Measurements from ENCODE around the gene ZNRD2. TPM values are rescaled to one million over a fixed set of nuclear protein-coding genes. Genes with fewer than 3 reads are reported as not detected.

The ZNRD2 gene
- total RNA-seq, 2 donors from 2014 or later: 39.2 to 66.9 TPM

- H3K36me3 ChIP-seq (replicated peaks in 1 of 2; ENCODE audit: insufficient read depth in 1 of 2, low read depth in 2 of 2): peaks cover 18 to 19% of the 10 kb centered on the region in 2 donors
- peak overlapping the region in 1 of 4 donors; percentile 49 for H3K27ac ChIP-seq
- H3K27me3 ChIP-seq: no peaks in the 10 kb centered on the region
- TF ChIP-seq POLR2A (IDR thresholded peaks at IDR 0.05): peak in 1 of 3 donors; percentile 11
- no peak for TF ChIP-seq CTCF (IDR thresholded peaks at IDR 0.05)
- H3K9me3 ChIP-seq: no peaks in the 10 kb centered on the region
- ATAC-seq (peak; percentile 75), DNase-seq (peak; percentile 50 to 82 (median 74))
- intact Hi-C loops (cut with DNase I): no loop called here
- peaks cover 25% of the 10 kb centered on the region for H3K4me1 ChIP-seq
- 67 to 82% methylated on average over 35 to 36 of the region's 67 CpGs for WGBS, 2 donors
- H3K4me3 ChIP-seq: no peak overlapping the region
These were observed 36.8 kb downstream of the ZNRD2 start for GRCh38 chr11:65606876-65607613.

DNA sequence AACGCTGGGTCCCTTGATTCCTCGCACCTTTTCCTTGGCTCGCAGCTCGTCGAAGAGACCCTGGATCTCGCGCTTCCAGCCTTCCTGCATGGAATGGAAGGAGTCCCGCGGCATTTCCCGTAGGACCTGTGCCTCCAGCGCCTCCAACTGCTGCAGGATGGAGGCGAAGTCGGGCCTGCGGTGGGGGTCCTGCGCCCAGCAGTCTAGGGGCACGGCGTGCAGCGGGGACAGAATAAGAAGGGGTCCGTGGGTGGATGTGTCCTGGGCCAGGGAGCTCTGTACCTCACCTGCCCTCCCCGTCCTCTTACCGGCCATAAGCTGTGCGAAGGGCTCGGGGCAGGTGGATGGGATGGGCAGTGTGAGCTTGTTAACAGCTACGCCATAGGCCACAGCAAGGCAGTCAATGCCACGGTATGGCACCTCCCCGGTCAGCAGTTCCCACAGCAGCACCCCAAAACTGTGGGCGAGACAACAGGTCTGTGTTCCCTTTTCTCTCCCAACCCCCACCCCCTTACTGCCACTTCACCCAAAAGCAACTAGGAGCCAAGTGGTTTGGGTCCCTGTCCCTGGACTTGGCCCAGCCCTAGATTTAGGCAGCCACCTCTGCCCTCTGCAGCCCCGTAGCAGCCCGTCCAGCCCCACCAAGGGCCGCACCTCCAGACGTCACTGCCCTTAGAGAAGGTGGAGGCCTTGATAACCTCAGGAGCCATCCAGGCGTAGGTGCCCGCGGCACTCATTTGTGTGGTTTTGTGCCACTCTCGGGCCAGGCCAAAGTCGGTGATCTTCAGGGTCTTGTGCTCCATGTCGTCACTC lies 37.5 kb downstream of the ZNRD2 start:
- WGBS, 2 donors: 86 to 94% methylated on average over 34 to 37 of the region's 37 CpGs
- intact Hi-C loops (cut with DNase I): no loop called here
- no peaks in the 10 kb centered on the region for H3K9me3 ChIP-seq
- ATAC-seq (no peak), DNase-seq (no peak)
- H3K4me3 ChIP-seq: no peak overlapping the region
- peaks cover 18 to 19% of the 10 kb centered on the region in 2 donors for H3K36me3 ChIP-seq (replicated peaks in 1 of 2; ENCODE audit: insufficient read depth in 1 of 2, low read depth in 2 of 2)
- peak overlapping the region in 1 of 4 donors; percentile 49 for H3K27ac ChIP-seq
- H3K27me3 ChIP-seq: no peaks in the 10 kb centered on the region
- peaks cover 33% of the 10 kb centered on the region for H3K4me1 ChIP-seq
- TF ChIP-seq CTCF (IDR thresholded peaks at IDR 0.05): no peak
- no peak for TF ChIP-seq POLR2A (IDR thresholded peaks at IDR 0.05)

- WGBS, 2 donors: 65 to 68% methylated on average over 3 of the region's 3 CpGs
- Histone ChIP-seq H3K27ac (no peak overlapping the region), H3K27me3 (no peaks in the 10 kb centered on the region), H3K9me3 (no peaks in the 10 kb centered on the region), H3K4me1 (peaks cover 39% of the 10 kb centered on the region), H3K36me3 (replicated peaks in 1 of 2; ENCODE audit: insufficient read depth in 1 of 2, low read depth in 2 of 2) (peaks cover 15 to 18% of the 10 kb centered on the region in 2 donors), H3K4me3 (no peak overlapping the region)
- ATAC-seq: no peak
- DNase-seq: no peak
- intact Hi-C loops (cut with DNase I): no loop called here
- TF ChIP-seq CTCF (IDR thresholded peaks at IDR 0.05): no peak
- no peak for TF ChIP-seq POLR2A (IDR thresholded peaks at IDR 0.05)
These were observed 39.0 kb downstream of the ZNRD2 start for GRCh38 chr11:65609229-65609628.

DNA sequence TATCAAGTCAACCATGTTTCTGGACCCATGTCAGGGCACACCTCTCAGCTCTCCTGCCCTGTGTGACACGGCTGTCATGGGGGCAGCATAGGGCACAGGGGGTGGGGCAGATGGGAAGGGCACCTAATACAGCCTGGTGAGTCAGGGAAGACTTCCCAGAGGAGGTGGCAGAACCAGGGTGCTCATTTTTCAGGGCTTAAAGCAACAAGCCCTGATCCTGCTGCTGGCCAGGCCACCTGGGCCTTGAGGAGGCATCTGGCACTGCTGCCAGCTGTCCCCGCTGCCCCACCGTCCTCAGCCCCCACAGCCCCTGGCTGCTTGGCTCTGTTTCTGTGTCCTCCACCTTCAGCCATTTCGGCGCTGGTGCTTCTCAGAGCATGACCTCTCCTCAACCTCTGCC lies 39.4 kb downstream of the ZNRD2 start:
- TF ChIP-seq POLR2A (IDR thresholded peaks at IDR 0.05) (no peak), CTCF (IDR thresholded peaks at IDR 0.05) (no peak)
- ATAC-seq (no peak), DNase-seq (no peak)
- peaks cover 11 to 14% of the 10 kb centered on the region in 2 donors for H3K36me3 ChIP-seq (replicated peaks in 1 of 2; ENCODE audit: insufficient read depth in 1 of 2, low read depth in 2 of 2)
- 85 to 86% methylated on average over 4 to 5 of the region's 5 CpGs for WGBS, 2 donors
- no peak overlapping the region for H3K4me3 ChIP-seq
- intact Hi-C loops (cut with DNase I): no loop called here
- peaks cover 39% of the 10 kb centered on the region for H3K4me1 ChIP-seq
- H3K27ac ChIP-seq: no peak overlapping the region
- no peaks in the 10 kb centered on the region for H3K9me3 ChIP-seq
- H3K27me3 ChIP-seq: no peaks in the 10 kb centered on the region
